Measurements from ENCODE around the gene GGTLC1.

- TF ChIP-seq CTCF (conservative IDR thresholded peaks at IDR 0.05; ENCODE audit: low read depth, low read length) = no peak
- no peak for TF ChIP-seq EZH2 (IDR thresholded peaks at IDR 0.05; ENCODE audit: borderline replicate concordance, low read depth, low read length, poor library complexity, severe bottlenecking)
These were observed 19.2 kb upstream of the GGTLC1 start for GRCh38 chr20:24007758-24008157.
